Astrocyte (in vitro differentiated cells and primary cell): ENCODE data around the gene SFTPB. TPM values are rescaled to one million over a fixed set of nuclear protein-coding genes. Genes with fewer than 3 reads are reported as not detected.
A peak's percentile ranks its signal among the peaks of the same experiment; 100 is the strongest.

Experiments
- DNase-seq: peaks from one replicate; pipeline ENCODE4 v3.0.0-alpha.2; 2010; ENCODE audit warnings: low read depth
- FAIRE-seq: peaks from 2 replicates; lab custom pipeline; 2011; peaks lifted over from hg19 to GRCh38; lab: Jason Lieb, UNC
- H2AFZ ChIP-seq: 2 replicates; pipeline ENCODE4 v1.6.0; 2012; ENCODE audit warnings: low read depth, low read length, inconsistent platforms
- H3K27ac ChIP-seq: 2 replicates; pipeline ENCODE4 v1.5.1; 2011; ENCODE audit warnings: low read depth, low read length, inconsistent platforms
- H3K27me3 ChIP-seq: 2 replicates; pipeline ENCODE4 v1.6.0; 2011; ENCODE audit warnings: low read length, inconsistent platforms; ENCODE audit not compliant: insufficient read depth
- H3K36me3 ChIP-seq: 2 replicates; pipeline ENCODE4 v1.5.1; 2011; ENCODE audit warnings: low read length, inconsistent platforms; ENCODE audit not compliant: insufficient read depth
- H3K4me1 ChIP-seq: 2 replicates; pipeline ENCODE4 v1.5.1; 2011; ENCODE audit warnings: low read length, inconsistent platforms; ENCODE audit not compliant: insufficient read depth
- H3K4me2 ChIP-seq: 2 replicates; pipeline ENCODE4 v1.6.0; 2012; ENCODE audit warnings: low read length, inconsistent platforms
- H3K4me3 ChIP-seq: 2 replicates; pipeline ENCODE4 v1.5.1; 2011; ENCODE audit warnings: low read depth, mild to moderate bottlenecking, low read length, inconsistent platforms; ENCODE audit not compliant: insufficient read depth
- H3K79me2 ChIP-seq: 2 replicates; pipeline ENCODE4 v1.6.0; 2012; ENCODE audit warnings: mild to moderate bottlenecking, low read length, inconsistent platforms; ENCODE audit not compliant: insufficient read depth
- H3K9ac ChIP-seq: 2 replicates; pipeline ENCODE4 v1.6.0; 2012; ENCODE audit warnings: mild to moderate bottlenecking, low read length, inconsistent platforms
- H3K9me3 ChIP-seq: 2 replicates; pipeline ENCODE4 v1.5.1; 2012; ENCODE audit warnings: low read depth, mild to moderate bottlenecking, low read length, inconsistent platforms; ENCODE audit not compliant: insufficient read depth
- H4K20me1 ChIP-seq: 2 replicates; pipeline ENCODE4 v1.6.0; 2012; ENCODE audit warnings: low read length, inconsistent platforms; ENCODE audit not compliant: insufficient read depth
- H3K27ac Mint-ChIP-seq: one replicate; pipeline ENCODE4 v1.8.0; 2021; ENCODE audit warnings: mild to moderate bottlenecking, mixed read lengths; ENCODE audit not compliant: unreplicated experiment
- H3K27me3 Mint-ChIP-seq: one replicate; pipeline ENCODE4 v1.8.0; 2021; ENCODE audit warnings: low read depth, mixed read lengths; ENCODE audit not compliant: unreplicated experiment
- H3K36me3 Mint-ChIP-seq: one replicate; pipeline ENCODE4 v1.8.0; 2021; ENCODE audit warnings: low read depth, mixed read lengths; ENCODE audit not compliant: unreplicated experiment
- H3K4me1 Mint-ChIP-seq: one replicate; pipeline ENCODE4 v1.8.0; 2021; ENCODE audit warnings: low read depth, mixed read lengths; ENCODE audit not compliant: unreplicated experiment
- H3K4me3 Mint-ChIP-seq: one replicate; pipeline ENCODE4 v1.8.0; 2021; ENCODE audit warnings: mild to moderate bottlenecking, moderate library complexity, mixed read lengths; ENCODE audit not compliant: unreplicated experiment
- H3K9me3 Mint-ChIP-seq: one replicate; pipeline ENCODE4 v1.8.0; 2021; ENCODE audit warnings: mild to moderate bottlenecking, mixed read lengths; ENCODE audit not compliant: unreplicated experiment
- EZH2 ChIP-seq: IDR thresholded peaks from 2 replicates; pipeline ENCODE4 v1.6.1; 2012; ENCODE audit warnings: mild to moderate bottlenecking, low read length, inconsistent platforms; ENCODE audit not compliant: insufficient read depth
- total RNA-seq: library from RNA; stranded (reverse); gene quantifications from 2 replicates; pipeline ENCODE4 v1.2.1, GENCODE V29; 2021
- TF ChIP-seq, protein P1 (sequence below): IDR thresholded peaks from 2 replicates; pipeline ENCODE4 v1.5.1; 2011; ENCODE audit warnings: low read depth, mild to moderate bottlenecking, inconsistent platforms, low read length, moderate library complexity; ENCODE audit not compliant: insufficient read depth

SFTPB gene
- total RNA-seq, 1 donor from 2014 or later, result not detected

DNA sequence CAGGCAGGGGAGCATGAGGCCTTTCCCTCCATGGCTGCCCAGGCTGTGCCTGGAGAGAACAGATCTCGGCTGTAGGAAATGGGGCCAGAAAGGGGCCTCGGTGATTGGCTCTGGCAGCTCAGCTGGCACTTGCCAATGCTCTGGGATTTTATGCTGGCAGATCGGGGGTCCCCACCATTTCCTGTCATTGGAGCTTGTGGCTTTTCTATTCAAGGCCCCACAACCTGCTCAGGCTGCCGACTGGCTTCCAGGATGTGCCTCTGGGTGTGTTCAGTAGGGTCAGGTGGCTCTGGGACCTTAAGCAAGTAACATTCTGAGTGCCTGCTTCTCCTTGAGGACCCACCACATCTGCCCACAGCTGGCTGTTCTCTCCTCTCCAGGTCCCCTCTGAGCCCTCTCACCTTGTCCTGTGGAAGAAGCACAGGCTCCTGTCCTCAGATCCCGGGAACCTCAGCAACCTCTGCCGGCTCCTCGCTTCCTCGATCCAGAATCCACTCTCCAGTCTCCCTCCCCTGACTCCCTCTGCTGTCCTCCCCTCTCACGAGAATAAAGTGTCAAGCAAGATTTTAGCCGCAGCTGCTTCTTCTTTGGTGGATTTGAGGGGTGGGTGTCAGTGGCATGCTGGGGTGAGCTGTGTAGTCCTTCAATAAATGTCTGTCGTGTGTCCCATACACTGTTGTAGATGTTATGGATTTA lies 30.3 kb upstream of the SFTPB start:
- Histone ChIP-seq H3K36me3 (no peaks in the 10 kb centered on the region), H3K79me2 (no peaks in the 10 kb centered on the region), H3K4me2 (no peak overlapping the region), H3K9me3 (no peaks in the 10 kb centered on the region), H4K20me1 (no peaks in the 10 kb centered on the region), H3K9ac (no peak overlapping the region), H2AFZ (no peak overlapping the region), H3K27me3 (peaks cover 7% of the 10 kb centered on the region), H3K4me1 (peaks cover 12% of the 10 kb centered on the region), H3K27ac (no peak overlapping the region), H3K4me3 (no peak overlapping the region)
- TF ChIP-seq, protein P1, sequence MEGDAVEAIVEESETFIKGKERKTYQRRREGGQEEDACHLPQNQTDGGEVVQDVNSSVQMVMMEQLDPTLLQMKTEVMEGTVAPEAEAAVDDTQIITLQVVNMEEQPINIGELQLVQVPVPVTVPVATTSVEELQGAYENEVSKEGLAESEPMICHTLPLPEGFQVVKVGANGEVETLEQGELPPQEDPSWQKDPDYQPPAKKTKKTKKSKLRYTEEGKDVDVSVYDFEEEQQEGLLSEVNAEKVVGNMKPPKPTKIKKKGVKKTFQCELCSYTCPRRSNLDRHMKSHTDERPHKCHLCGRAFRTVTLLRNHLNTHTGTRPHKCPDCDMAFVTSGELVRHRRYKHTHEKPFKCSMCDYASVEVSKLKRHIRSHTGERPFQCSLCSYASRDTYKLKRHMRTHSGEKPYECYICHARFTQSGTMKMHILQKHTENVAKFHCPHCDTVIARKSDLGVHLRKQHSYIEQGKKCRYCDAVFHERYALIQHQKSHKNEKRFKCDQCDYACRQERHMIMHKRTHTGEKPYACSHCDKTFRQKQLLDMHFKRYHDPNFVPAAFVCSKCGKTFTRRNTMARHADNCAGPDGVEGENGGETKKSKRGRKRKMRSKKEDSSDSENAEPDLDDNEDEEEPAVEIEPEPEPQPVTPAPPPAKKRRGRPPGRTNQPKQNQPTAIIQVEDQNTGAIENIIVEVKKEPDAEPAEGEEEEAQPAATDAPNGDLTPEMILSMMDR, result no peak
- no peak for TF ChIP-seq EZH2
- H3K36me3 Mint-ChIP-seq, result no peaks in the 10 kb centered on the region
- peaks cover 16% of the 10 kb centered on the region for H3K4me1 Mint-ChIP-seq
- no peak for DNase-seq
- H3K4me3 Mint-ChIP-seq, result no peak overlapping the region
- H3K9me3 Mint-ChIP-seq, result no peaks in the 10 kb centered on the region
- peaks cover 32% of the 10 kb centered on the region for H3K27me3 Mint-ChIP-seq
- H3K27ac Mint-ChIP-seq, result peak overlapping the region; percentile 34
- FAIRE-seq, result no peak

DNA sequence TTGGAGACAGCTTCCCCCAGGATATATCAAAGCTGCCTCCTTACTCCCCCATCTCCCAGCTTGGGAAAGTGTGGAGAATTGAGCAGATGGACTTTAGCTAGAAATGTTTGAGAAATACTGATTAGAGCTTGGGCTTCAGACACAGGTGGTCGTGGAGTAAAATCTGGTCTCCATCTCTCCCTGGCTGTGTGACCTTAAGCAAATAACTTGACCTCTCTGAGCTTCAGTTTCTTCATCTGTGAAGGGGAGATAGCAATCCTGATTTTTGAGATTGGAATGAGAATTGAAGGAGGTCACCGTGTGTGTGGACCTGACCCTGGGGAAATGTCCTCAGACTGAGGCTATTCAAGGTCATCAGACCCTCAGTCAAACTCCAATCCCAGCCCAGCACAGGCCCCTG lies 29.7 kb upstream of the SFTPB start:
- Mint-ChIP-seq H3K36me3 (no peaks in the 10 kb centered on the region), H3K4me3 (no peak overlapping the region), H3K4me1 (peaks cover 16% of the 10 kb centered on the region), H3K9me3 (no peaks in the 10 kb centered on the region), H3K27ac (no peak overlapping the region), H3K27me3 (peaks cover 32% of the 10 kb centered on the region)
- Histone ChIP-seq H3K27me3 (peaks cover 7% of the 10 kb centered on the region), H3K79me2 (no peaks in the 10 kb centered on the region), H3K4me3 (no peak overlapping the region), H2AFZ (no peak overlapping the region), H3K9ac (no peak overlapping the region), H3K27ac (no peak overlapping the region), H3K36me3 (no peaks in the 10 kb centered on the region), H3K4me1 (peaks cover 12% of the 10 kb centered on the region), H4K20me1 (no peaks in the 10 kb centered on the region), H3K4me2 (no peak overlapping the region), H3K9me3 (no peaks in the 10 kb centered on the region)
- DNase-seq (no peak), FAIRE-seq (no peak)
- TF ChIP-seq, protein P1, result no peak

DNA sequence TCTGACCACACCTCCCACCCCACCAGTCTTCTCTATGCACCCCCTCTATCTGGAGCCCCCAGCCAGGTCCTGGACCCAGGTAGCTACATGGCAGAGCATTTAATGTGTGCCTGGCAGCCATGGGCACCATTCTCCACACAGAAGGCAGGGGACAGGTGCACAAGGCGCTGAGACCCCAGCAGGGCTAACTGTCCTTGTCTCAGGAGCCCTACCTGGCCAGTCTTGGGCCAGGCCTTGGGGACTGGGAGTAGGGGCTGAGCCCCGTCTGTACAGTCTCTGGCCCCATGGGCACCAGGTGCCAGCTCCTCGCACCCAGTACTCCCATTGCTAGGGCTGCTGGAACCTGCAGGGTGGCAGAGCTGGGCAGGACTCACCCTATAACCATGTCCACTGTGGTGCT lies 29.1 kb upstream of the SFTPB start:
- H3K27me3 ChIP-seq, result peaks cover 7% of the 10 kb centered on the region
- H4K20me1 ChIP-seq, result no peaks in the 10 kb centered on the region
- FAIRE-seq (no peak), DNase-seq (no peak)
- H3K27ac Mint-ChIP-seq, result no peak overlapping the region
- H3K4me3 ChIP-seq, result no peak overlapping the region
- peaks cover 12% of the 10 kb centered on the region for H3K4me1 ChIP-seq
- H3K9me3 ChIP-seq, result no peaks in the 10 kb centered on the region
- TF ChIP-seq EZH2, result no peak
- TF ChIP-seq, protein P1, result no peak
- no peak overlapping the region for H3K9ac ChIP-seq
- peaks cover 33% of the 10 kb centered on the region for H3K27me3 Mint-ChIP-seq
- peak overlapping the region; percentile 57 for H3K4me3 Mint-ChIP-seq
- no peak overlapping the region for H2AFZ ChIP-seq
- no peaks in the 10 kb centered on the region for H3K9me3 Mint-ChIP-seq
- H3K4me1 Mint-ChIP-seq, result peaks cover 12% of the 10 kb centered on the region
- H3K4me2 ChIP-seq, result no peak overlapping the region
- H3K79me2 ChIP-seq, result no peaks in the 10 kb centered on the region
- no peak overlapping the region for H3K27ac ChIP-seq
- H3K36me3 Mint-ChIP-seq, result no peaks in the 10 kb centered on the region
- no peaks in the 10 kb centered on the region for H3K36me3 ChIP-seq
